ENCODE measurements around the gene FMO5. TPM values are rescaled to one million over a fixed set of nuclear protein-coding genes. Genes with fewer than 3 reads are reported as not detected.

Gene FMO5
- total and polyA plus RNA-seq, 2 of the 13 experiments (the other 11 are each of a cell fraction or from before 2014, with no cell fraction given) = 48.2 to 149 TPM

DNA sequence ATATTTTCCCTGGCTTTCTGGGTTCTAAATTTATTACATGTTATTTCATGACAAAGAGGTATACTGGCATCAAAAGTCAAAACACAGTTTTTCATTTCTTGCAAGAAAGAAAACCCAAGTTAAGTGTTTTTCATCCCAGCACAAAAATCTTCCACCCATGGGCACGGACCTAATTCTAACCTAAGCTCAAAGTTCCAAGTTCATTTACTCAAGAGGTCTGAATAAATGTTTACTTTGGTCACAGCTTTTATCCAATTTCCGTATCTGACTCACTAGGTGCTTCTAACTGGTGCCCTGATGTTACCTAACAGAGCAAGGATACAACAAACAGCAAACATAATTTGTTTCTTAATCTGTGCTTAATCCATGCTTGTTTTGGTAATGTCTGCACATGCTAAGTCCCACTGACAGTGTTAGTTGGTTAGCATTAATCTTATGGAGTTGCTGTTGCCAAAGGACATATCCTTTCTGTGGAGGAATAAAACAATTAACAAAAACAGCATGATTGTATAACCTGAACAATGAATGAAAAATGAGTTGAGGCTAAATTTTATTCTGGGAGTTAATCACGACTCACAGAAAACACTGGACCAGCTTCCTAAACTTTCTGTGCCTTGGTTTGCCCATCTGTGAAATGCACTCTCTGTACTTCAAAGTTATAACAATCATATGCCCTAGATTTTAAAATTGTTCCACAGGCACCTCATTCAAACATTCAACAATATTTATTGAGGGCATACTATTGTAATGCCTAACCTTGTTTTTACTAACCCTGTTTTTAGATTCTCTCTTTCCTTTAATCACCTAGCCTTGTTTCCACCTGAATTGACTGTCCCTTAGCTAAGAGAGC lies 13.1 kb upstream of the FMO5 start (continued):
- TF ChIP-seq, protein P1, sequence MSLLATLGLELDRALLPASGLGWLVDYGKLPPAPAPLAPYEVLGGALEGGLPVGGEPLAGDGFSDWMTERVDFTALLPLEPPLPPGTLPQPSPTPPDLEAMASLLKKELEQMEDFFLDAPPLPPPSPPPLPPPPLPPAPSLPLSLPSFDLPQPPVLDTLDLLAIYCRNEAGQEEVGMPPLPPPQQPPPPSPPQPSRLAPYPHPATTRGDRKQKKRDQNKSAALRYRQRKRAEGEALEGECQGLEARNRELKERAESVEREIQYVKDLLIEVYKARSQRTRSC (CRISPR knock-in tag; IDR thresholded peaks at IDR 0.05; ENCODE audit: low read depth) = no peak
- TF ChIP-seq CHD4 (IDR thresholded peaks at IDR 0.05; ENCODE audit: borderline replicate concordance, low read length) (no peak), ZMYM2 (CRISPR knock-in tag; IDR thresholded peaks at IDR 0.05) (no peak), MTA3 (CRISPR knock-in tag; IDR thresholded peaks at IDR 0.05) (no peak), ZMYM3 (CRISPR knock-in tag; IDR thresholded peaks at IDR 0.05) (no peak; the same call in 1 of the 2 replicates), SIN3B (IDR thresholded peaks at IDR 0.05; ENCODE audit: low read length) (no peak), MBD4 (IDR thresholded peaks at IDR 0.05; ENCODE audit: borderline replicate concordance, low read length) (peak; percentile 93), NFRKB (IDR thresholded peaks at IDR 0.05) (no peak), POLR2G (IDR thresholded peaks at IDR 0.05; ENCODE audit: low read depth, low read length) (no peak), ZNF768 (CRISPR knock-in tag; IDR thresholded peaks at IDR 0.05) (no peak), PCBP2 (optimal IDR thresholded peaks at IDR 0.05; ENCODE audit: low read depth, low read length, poor library complexity, severe bottlenecking) (no peak)
- TF ChIP-seq, protein P2, sequence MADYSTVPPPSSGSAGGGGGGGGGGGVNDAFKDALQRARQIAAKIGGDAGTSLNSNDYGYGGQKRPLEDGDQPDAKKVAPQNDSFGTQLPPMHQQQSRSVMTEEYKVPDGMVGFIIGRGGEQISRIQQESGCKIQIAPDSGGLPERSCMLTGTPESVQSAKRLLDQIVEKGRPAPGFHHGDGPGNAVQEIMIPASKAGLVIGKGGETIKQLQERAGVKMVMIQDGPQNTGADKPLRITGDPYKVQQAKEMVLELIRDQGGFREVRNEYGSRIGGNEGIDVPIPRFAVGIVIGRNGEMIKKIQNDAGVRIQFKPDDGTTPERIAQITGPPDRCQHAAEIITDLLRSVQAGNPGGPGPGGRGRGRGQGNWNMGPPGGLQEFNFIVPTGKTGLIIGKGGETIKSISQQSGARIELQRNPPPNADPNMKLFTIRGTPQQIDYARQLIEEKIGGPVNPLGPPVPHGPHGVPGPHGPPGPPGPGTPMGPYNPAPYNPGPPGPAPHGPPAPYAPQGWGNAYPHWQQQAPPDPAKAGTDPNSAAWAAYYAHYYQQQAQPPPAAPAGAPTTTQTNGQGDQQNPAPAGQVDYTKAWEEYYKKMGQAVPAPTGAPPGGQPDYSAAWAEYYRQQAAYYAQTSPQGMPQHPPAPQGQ (CRISPR knock-in tag; IDR thresholded peaks at IDR 0.05; ENCODE audit: borderline replicate concordance) = no peak
- TF ChIP-seq, protein P3, sequence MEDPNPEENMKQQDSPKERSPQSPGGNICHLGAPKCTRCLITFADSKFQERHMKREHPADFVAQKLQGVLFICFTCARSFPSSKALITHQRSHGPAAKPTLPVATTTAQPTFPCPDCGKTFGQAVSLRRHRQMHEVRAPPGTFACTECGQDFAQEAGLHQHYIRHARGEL (CRISPR knock-in tag; IDR thresholded peaks at IDR 0.05) = no peak
- TF ChIP-seq, protein P4, sequence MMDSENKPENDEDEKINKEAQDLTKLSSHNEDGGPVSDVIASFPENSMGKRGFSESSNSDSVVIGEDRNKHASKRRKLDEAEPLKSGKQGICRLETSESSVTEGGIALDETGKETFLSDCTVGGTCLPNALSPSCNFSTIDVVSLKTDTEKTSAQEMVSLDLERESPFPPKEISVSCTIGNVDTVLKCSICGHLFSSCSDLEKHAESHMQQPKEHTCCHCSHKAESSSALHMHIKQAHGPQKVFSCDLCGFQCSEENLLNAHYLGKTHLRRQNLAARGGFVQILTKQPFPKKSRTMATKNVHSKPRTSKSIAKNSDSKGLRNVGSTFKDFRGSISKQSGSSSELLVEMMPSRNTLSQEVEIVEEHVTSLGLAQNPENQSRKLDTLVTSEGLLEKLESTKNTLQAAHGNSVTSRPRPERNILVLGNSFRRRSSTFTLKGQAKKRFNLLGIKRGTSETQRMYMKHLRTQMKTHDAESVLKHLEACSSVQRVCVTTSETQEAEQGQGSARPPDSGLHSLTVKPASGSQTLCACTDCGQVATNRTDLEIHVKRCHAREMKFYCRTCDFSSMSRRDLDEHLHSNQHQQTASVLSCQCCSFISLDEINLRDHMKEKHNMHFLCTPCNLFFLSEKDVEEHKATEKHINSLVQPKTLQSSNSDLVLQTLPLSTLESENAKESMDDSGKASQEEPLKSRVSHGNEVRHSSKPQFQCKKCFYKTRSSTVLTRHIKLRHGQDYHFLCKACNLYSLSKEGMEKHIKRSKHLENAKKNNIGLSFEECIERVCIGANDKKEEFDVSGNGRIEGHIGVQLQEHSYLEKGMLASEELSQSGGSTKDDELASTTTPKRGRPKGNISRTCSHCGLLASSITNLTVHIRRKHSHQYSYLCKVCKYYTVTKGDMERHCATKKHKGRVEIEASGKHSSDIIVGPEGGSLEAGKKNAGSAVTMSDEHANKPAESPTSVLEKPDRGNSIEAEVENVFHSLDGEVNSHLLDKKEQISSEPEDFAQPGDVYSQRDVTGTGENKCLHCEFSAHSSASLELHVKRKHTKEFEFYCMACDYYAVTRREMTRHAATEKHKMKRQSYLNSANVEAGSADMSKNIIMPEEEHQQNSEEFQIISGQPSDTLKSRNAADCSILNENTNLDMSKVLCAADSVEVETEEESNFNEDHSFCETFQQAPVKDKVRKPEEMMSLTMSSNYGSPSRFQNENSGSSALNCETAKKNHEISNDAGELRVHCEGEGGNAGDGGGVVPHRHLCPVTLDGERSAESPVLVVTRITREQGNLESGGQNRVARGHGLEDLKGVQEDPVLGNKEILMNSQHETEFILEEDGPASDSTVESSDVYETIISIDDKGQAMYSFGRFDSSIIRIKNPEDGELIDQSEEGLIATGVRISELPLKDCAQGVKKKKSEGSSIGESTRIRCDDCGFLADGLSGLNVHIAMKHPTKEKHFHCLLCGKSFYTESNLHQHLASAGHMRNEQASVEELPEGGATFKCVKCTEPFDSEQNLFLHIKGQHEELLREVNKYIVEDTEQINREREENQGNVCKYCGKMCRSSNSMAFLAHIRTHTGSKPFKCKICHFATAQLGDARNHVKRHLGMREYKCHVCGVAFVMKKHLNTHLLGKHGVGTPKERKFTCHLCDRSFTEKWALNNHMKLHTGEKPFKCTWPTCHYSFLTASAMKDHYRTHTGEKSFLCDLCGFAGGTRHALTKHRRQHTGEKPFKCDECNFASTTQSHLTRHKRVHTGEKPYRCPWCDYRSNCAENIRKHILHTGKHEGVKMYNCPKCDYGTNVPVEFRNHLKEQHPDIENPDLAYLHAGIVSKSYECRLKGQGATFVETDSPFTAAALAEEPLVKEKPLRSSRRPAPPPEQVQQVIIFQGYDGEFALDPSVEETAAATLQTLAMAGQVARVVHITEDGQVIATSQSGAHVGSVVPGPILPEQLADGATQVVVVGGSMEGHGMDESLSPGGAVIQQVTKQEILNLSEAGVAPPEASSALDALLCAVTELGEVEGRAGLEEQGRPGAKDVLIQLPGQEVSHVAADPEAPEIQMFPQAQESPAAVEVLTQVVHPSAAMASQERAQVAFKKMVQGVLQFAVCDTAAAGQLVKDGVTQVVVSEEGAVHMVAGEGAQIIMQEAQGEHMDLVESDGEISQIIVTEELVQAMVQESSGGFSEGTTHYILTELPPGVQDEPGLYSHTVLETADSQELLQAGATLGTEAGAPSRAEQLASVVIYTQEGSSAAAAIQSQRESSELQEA (CRISPR knock-in tag; IDR thresholded peaks at IDR 0.05; ENCODE audit: not compliant biosample characterization) = no peak

Measured in HepG2 (cell line).